ENCODE data around the gene CYP3A7. TPM values are rescaled to one million over a fixed set of nuclear protein-coding genes. Genes with fewer than 3 reads are reported as not detected.

CYP3A7 gene
- total and polyA plus RNA-seq, 2 of the 13 experiments (the other 11 are each of a cell fraction or from before 2014, with no cell fraction given), result 5.8 to 6.4 TPM

DNA sequence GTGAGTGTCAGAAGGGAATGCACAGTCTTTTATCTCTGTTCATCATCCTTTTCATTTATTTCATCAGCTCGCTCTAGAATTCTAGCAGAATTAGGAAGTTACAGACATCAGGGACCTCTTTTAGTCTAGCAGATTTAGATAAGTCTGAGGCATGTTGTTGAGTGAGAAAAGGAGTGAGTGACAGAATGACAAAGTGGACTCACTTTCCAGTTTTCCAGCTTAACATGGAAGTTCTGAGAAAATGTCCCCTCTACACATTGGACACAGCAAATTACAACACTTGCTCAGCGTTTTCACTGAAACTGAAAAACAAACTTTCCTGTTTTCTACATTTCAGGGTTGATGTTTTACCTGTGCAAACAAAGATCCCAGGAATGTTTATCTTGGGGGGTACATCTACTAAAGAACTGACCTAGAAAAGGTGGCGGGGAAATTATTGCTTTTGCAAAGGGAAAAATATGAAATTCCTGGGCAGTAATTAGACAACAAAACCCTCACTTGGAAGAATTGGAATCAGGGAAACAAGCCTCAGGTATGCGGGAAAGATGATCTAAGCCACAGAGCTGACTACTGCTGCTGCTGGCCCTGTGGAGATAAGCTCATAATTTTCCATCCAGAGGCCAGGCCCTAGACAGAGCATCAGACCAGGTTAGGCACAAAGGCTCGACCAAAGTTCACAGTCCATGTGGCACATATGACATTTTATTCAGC lies 40.6 kb downstream of the CYP3A7 start (continued):
- TF ChIP-seq, protein P1, sequence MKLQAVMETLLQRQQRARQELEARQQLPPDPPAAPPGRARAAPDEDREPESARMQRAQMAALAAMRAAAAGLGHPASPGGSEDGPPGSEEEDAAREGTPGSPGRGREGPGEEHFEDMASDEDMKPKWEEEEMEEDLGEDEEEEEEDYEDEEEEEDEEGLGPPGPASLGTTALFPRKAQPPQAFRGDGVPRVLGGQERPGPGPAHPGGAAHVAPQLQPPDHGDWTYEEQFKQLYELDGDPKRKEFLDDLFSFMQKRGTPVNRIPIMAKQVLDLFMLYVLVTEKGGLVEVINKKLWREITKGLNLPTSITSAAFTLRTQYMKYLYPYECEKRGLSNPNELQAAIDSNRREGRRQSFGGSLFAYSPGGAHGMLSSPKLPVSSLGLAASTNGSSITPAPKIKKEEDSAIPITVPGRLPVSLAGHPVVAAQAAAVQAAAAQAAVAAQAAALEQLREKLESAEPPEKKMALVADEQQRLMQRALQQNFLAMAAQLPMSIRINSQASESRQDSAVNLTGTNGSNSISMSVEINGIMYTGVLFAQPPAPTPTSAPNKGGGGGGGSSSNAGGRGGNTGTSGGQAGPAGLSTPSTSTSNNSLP (IDR thresholded peaks at IDR 0.05; ENCODE audit: low read depth, low read length), result peak; percentile 58; the same call in 1 of the 2 replicates
- no peak for TF ChIP-seq LBX2 (CRISPR knock-in tag; IDR thresholded peaks at IDR 0.05; ENCODE audit: borderline replicate concordance)
- no peak for TF ChIP-seq RNF2 (conservative IDR thresholded peaks at IDR 0.05; ENCODE audit: low read depth)
- 0 out of 2 replicates have a peak, but pooled peaks have one; percentile 45 for TF ChIP-seq ARID2 (CRISPR knock-in tag; IDR thresholded peaks at IDR 0.05; ENCODE audit: borderline replicate concordance)
- no peak for TF ChIP-seq SYNCRIP (IDR thresholded peaks at IDR 0.05; ENCODE audit: insufficient read depth, low read depth, low read length)
- TF ChIP-seq ZNF430 (CRISPR knock-in tag; IDR thresholded peaks at IDR 0.05), result no peak
- TF ChIP-seq IKZF4 (CRISPR knock-in tag; IDR thresholded peaks at IDR 0.05; ENCODE audit: borderline replicate concordance, low read depth, not compliant biosample characterization), result no peak
- TF ChIP-seq, protein P2, sequence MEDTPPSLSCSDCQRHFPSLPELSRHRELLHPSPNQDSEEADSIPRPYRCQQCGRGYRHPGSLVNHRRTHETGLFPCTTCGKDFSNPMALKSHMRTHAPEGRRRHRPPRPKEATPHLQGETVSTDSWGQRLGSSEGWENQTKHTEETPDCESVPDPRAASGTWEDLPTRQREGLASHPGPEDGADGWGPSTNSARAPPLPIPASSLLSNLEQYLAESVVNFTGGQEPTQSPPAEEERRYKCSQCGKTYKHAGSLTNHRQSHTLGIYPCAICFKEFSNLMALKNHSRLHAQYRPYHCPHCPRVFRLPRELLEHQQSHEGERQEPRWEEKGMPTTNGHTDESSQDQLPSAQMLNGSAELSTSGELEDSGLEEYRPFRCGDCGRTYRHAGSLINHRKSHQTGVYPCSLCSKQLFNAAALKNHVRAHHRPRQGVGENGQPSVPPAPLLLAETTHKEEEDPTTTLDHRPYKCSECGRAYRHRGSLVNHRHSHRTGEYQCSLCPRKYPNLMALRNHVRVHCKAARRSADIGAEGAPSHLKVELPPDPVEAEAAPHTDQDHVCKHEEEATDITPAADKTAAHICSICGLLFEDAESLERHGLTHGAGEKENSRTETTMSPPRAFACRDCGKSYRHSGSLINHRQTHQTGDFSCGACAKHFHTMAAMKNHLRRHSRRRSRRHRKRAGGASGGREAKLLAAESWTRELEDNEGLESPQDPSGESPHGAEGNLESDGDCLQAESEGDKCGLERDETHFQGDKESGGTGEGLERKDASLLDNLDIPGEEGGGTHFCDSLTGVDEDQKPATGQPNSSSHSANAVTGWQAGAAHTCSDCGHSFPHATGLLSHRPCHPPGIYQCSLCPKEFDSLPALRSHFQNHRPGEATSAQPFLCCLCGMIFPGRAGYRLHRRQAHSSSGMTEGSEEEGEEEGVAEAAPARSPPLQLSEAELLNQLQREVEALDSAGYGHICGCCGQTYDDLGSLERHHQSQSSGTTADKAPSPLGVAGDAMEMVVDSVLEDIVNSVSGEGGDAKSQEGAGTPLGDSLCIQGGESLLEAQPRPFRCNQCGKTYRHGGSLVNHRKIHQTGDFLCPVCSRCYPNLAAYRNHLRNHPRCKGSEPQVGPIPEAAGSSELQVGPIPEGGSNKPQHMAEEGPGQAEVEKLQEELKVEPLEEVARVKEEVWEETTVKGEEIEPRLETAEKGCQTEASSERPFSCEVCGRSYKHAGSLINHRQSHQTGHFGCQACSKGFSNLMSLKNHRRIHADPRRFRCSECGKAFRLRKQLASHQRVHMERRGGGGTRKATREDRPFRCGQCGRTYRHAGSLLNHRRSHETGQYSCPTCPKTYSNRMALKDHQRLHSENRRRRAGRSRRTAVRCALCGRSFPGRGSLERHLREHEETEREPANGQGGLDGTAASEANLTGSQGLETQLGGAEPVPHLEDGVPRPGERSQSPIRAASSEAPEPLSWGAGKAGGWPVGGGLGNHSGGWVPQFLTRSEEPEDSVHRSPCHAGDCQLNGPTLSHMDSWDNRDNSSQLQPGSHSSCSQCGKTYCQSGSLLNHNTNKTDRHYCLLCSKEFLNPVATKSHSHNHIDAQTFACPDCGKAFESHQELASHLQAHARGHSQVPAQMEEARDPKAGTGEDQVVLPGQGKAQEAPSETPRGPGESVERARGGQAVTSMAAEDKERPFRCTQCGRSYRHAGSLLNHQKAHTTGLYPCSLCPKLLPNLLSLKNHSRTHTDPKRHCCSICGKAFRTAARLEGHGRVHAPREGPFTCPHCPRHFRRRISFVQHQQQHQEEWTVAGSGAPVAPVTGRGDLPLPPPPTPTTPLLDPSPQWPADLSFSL (CRISPR knock-in tag; IDR thresholded peaks at IDR 0.05), result no peak
- TF ChIP-seq CREBL2 (CRISPR knock-in tag; IDR thresholded peaks at IDR 0.05; ENCODE audit: borderline replicate concordance), result no peak
- TF ChIP-seq, protein P3, sequence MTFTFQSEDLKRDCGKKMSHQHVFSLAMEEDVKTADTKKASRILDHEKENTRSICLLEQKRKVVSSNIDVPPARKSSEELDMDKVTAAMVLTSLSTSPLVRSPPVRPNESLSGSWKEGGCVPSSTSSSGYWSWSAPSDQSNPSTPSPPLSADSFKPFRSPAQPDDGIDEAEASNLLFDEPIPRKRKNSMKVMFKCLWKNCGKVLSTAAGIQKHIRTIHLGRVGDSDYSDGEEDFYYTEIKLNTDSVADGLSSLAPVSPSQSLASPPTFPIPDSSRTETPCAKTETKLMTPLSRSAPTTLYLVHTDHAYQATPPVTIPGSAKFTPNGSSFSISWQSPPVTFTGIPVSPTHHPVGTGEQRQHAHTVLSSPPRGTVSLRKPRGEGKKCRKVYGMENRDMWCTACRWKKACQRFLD (CRISPR knock-in tag; IDR thresholded peaks at IDR 0.05; ENCODE audit: borderline replicate concordance), result no peak
- TF ChIP-seq MYC (CRISPR knock-in tag; IDR thresholded peaks at IDR 0.05; ENCODE audit: borderline replicate concordance), result peak; percentile 60; the same call in 1 of the 2 replicates
- no peak for TF ChIP-seq ZUFSP (CRISPR knock-in tag; IDR thresholded peaks at IDR 0.05; ENCODE audit: borderline replicate concordance)
- TF ChIP-seq ARNT2 (CRISPR knock-in tag; IDR thresholded peaks at IDR 0.05; ENCODE audit: low read depth), result no peak
- TF ChIP-seq CAMTA2 (CRISPR knock-in tag; IDR thresholded peaks at IDR 0.05; ENCODE audit: borderline replicate concordance), result no peak
